ENCODE data around the gene ACHE.
"Not testable (repeated sequence)": the region's sequence is repeated elsewhere in the genome, so short reads cannot be mapped to it uniquely, and the experiment has no call there.

ACHE gene
- 0.12 to 0.17 reads per million in 2 experiments for total RNA-seq

DNA sequence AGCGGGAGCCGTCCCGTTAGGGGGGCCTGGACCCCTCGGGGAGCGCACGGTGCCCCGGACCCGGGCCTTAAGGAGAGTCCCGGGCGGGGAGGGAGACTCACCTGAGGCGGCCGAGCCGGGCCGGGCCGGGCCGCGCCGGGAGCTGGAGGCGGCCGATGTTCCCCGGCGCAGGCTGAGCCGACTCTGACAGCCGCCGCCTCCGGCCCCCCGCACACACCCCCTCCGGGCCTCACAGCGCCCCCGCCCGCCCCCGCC, at the start of gene ACHE:
Gene ACHE (minus strand): TSS at position 188 of the 255 bp plus-strand sequence. CDS start 1,656 bp downstream, outside the sequence.
- DNase-seq (ENCODE audit: low read depth), result no peak

- DNase-seq (ENCODE audit: low read depth), result no peak
Observed at GRCh38 chr7:100944138-100944537, 48.5 kb upstream of the ACHE start.

- DNase-seq (ENCODE audit: low read depth), result no peak
Observed at GRCh38 chr7:100943693-100944092, 48.0 kb upstream of the ACHE start.

DNA sequence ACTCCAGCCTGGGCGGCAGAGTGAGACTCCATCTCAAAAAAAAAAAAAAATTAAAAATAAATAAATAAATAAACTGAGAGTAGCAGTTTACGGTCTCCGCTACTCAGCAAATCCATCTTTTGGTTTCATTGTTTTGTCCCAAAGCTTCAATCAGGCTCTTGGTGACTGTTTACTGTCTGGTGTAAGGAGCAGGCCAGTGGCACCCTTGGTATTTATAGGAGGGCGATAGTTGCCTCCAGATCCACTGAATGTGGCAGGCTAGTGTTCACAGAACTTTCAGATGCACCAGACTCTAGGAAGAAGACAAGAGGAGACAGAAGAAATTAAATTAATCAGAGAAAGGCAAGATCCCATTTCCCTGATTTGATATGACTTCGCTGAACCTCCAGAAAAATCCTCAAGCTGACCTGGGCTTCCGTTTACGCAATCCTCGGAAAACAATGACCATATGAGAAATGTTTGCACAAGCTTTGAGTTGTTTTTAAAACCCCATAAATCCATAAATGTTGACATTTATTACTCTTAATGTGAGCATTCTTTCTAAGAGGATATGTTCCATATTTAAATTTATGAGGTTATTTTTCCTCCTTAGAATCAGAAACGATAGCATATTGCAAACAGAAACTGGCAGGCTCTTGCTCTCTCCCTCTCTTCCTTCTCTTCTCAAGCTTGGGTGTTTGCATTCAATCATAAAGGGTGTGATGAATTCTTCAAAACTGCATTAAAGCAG, 46.5 kb upstream of the ACHE start:
- no peak for DNase-seq (ENCODE audit: low read depth)

GRCh38 chr7:100936167-100936566, 40.5 kb upstream of the ACHE start:
- DNase-seq (ENCODE audit: low read depth), result not testable (repeated sequence)

DNA sequence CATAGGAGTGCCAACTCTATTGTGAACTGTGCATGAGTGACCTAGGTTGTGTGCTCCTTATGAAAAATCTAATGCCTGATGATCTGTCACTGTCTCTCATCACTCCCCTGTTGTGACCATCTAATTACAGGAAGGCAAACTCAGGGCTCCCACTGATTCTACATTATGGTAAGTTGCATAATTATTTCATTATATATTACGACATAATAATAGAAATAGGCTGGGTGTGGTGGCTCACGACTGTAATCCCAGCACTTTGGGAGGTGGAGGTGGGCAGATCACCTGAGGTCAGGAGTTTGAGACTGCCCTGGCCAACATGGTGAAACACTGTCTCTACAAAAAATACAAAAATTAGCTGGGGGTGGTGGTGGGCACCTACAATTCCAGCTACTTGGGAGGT, 39.7 kb upstream of the ACHE start:
- DNase-seq (ENCODE audit: low read depth), result not testable (repeated sequence)

DNA sequence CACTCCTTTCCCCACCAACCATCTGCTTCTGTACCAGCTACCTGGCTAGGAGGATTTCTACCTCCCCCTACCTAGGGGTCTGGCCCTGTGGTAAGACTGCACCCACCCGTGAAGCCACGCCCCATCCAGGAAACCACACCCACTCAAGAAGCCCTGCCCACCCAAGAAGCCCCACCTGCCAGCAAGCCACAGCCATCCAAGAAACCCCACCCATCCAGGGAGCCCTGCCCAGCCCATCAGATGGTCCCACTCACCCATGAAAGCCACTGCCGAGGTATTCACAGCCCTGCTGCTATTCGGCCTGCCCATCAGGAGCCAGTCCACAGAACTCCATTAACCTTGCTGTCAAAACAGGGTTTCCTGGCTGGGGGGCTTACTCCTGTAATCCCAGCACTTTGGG, 38.0 kb upstream of the ACHE start:
- DNase-seq (ENCODE audit: low read depth), result no peak

GRCh38 chr7:100929808-100930174, 34.1 kb upstream of the ACHE start:
- DNase-seq (ENCODE audit: low read depth), result no peak

DNA sequence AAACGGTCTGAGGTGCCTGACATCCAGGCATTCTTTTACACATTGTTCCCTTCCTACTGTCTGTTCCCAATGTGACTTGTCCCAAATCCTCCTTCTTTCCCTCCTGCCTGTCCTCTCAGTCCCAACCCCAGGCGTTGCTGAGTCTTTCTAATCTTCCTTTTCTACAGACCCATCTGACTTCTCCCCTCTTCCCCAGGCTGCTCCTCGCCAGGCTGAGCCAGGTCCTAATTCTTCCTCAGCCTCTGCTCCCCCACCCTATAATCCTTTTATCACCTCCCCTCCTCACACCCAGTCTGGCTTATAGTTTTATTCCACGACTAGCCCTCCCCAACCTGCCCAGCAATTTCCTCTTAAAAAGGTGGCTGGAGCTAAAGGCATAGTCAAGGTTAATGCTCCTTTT, 27.9 kb upstream of the ACHE start:
- DNase-seq (ENCODE audit: low read depth), result not testable (repeated sequence)

DNA sequence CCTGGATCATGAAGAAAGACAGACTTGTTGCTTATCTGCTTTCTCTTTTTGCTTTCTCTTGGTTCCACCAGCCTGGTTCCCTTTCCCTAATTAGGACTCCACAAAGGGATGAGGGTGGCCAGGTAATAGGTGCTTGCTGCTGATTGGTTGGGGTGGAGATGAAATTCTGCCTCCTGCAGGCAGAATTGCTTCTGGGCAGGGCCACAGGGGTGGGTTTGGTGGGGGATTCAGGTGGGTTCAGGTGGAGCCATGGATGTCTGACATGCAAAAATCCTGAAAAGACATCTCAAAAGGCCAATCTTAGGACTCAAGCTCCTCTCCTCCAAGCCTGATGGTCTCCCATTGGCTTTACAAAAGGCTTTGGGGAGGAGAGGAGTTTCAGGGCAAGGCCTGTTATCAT, 25.4 kb upstream of the ACHE start:
- DNase-seq (ENCODE audit: low read depth), result no peak

DNA sequence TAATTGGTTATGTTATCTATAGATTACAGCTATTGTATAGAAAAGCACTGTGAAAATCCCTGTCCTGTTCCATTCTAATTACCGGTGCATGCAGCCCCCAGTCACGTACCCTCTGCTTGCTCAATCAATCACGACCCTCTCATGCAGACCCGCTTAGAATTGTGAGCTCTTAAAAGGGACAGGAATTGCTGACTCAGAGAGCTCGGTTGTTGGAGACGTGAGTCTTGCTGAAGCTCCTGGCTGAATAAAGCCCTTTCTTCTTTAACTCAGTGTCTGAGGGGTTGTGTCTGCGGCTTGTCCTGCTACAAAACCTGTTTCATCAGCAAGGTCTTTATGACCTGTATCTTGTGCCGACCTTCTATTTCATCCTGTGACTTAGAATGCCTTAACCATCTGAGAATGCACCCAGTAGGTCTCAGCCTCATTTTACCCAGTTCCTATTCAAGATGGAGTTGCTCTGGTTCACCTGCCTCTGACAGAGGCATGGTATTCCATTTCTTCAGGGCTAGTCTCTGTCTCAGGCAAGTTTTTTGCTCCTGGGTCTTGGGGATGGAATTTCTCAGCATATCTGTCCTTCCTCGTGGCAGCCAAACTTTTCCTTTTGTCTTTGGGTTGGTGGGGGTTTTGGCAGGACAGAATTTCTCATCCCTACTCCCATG, 24.2 kb upstream of the ACHE start:
- not testable (repeated sequence) for DNase-seq (ENCODE audit: low read depth)

DNA sequence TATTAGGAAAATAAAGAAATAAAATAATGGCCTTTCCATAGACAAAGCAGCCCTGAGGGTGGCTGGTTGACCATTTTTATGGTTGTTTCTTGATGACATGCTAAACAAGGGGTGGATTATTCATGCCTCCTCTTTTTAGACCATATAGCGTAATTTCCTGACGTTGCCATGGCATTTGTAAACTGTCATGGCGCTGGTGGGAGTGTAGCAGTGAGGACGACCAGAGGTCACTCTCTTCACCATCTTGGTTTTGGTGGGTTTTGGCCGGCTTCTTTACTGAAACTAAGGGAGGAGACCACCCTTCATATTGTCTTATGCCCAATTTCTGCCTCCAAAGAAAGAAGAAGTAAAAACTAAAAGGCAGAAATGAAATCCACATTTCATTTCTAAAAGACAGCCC, 23.6 kb upstream of the ACHE start:
- DNase-seq (ENCODE audit: low read depth), result not testable (repeated sequence)

DNA sequence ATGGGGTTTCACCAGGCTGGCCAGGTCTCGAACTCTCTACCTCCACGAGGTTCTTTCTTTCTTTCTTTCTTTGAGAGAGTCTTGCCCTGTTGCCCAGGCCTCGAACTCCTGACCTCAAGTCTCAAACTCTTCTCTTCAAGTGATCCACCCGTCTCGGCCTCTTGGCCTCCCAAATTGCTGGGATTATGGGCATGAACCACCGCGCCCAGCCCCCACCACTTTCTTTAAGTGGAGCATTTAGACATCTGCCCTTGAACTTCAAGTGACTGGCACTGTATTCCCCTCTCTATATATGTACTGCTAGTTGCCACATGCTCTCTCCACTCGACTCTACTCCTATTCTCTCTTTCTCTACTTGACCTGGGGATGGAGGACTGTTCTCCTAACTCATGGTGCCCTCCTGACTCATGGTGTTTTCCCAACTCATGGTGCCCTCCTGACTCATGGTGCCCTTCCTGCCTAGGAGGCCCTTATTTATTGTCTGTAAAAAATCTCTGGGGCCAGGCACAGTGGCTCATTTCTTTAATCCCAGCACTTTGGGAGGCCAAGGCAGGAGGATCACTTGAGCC, 19.3 kb upstream of the ACHE start:
- DNase-seq (ENCODE audit: low read depth), result no peak

- DNase-seq (ENCODE audit: low read depth), result no peak
Observed at GRCh38 chr7:100914208-100914878, 18.7 kb upstream of the ACHE start.

DNA sequence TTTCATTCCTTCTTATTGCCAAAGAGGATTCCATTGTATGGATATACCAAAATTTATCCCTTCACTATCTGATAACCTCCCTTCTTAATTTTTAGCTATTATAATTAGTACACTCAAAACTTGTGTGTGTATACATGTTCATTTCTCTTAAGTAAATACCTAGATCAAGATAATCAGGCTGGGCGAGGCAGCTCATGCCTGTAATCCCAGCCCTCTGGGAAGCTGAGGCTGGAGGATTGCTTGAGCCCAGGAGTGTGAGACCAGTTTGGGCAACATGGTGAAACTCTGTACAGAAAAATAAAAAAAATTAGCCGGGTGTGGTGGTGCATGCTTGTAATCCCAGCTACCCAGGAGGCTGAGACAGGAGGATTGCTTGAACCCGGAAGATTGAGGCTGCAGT, 15.8 kb upstream of the ACHE start:
- no peak for DNase-seq (ENCODE audit: low read depth)

GRCh38 chr7:100910443-100910842, 14.8 kb upstream of the ACHE start:
- DNase-seq (ENCODE audit: low read depth), result not testable (repeated sequence)

GRCh38 chr7:100908512-100908911, 12.8 kb upstream of the ACHE start:
- DNase-seq (ENCODE audit: low read depth), result no peak

GRCh38 chr7:100902638-100903037, 7.0 kb upstream of the ACHE start:
- DNase-seq (ENCODE audit: low read depth), result no peak

- no peak for DNase-seq (ENCODE audit: low read depth)
Observed at GRCh38 chr7:100901921-100902332, 6.2 kb upstream of the ACHE start.

DNA sequence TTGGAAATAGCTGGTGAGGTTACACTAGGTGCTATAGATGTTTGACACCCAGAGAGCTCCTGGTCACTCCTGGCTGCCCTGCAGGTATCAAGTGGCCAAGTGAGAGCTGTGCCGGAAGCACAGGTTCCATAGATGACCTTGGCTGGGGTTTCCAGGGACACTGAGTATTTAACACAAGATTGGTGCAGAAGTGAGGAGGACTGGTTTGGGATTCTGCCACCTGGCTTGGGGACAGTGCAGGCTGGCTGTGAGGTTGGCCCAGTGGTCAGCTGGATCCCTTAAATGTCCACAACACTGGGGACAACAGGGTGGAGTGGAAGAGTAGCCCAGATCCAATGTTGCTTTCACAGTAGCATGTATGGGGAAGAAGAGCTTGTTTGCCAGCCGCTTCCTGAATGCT, 5.3 kb upstream of the ACHE start:
- DNase-seq (ENCODE audit: low read depth), result no peak

DNA sequence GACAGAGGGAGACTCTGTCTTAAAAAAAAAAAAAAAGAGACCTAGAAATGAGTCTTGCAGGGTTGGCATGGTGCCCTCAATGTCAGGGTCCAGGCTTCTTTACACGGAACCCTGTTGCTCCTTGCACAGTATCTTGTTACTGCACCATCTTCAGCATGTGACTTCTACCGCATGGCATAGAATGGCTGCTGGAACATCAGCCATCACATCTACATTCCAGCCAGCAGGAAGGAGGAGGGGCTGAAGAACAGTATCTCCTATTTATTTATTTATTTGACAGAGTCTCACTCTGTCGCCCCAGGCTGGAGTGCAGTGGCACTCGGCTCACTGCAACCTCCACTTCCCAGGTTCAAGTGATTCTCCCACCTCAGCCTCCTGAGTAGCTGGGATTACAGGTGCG, 3.7 kb upstream of the ACHE start:
- no peak for DNase-seq (ENCODE audit: low read depth)

DNA sequence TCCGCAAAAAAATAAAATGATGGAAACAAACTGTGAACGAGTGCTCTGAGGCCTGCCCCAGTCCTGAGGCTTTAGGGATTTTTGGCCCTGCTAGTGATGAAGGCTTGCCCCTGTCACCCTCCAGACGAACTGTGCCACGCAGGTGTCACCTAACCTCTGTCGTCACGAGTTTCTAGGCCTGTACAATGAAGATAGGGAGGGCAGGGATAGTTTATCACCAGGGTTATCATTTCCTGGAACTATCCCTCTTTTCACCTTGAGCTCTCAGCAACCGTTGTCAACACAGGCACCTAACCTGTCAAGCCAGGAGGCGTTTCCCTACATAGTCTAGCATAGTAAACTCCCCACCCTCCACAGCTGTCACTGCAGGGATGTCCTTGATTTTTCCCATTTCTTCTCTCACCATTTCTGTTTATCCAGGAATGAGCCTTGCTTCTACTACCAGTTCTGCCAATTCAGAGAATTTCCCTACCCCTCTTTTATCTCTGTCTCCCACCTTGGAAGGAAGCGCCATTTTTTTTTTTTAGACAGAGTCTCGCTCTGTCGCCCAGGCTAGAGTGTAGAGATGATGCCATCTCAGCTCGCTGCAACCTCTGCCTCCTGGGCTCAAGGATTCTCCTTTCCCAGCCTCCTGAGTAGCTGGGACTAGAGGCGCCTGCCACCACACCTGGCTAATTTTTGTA, 2.2 kb upstream of the ACHE start:
- no peak for DNase-seq (ENCODE audit: low read depth)
